ENCODE data around the gene DCPS. TPM values are rescaled to one million over a fixed set of nuclear protein-coding genes. Genes with fewer than 3 reads are reported as not detected.

The DCPS gene
- total RNA-seq, 1 donor from 2014 or later: 11.3 TPM

GRCh38 chr11:126338346-126339055 lies 34.6 kb downstream of the DCPS start:
- H3K27ac Mint-ChIP-seq (ENCODE audit: unreplicated experiment): no peak overlapping the region

GRCh38 chr11:126339073-126339862 lies 35.4 kb downstream of the DCPS start:
- Mint-ChIP-seq H3K4me3 (ENCODE audit: unreplicated experiment) (no peak overlapping the region), H3K4me1 (ENCODE audit: low read depth, unreplicated experiment) (peaks cover 43% of the 10 kb centered on the region), H3K9me3 (ENCODE audit: unreplicated experiment) (peaks cover 3% of the 10 kb centered on the region), H3K27ac (ENCODE audit: unreplicated experiment) (peak overlapping the region; percentile 12), H3K27me3 (ENCODE audit: low read depth, unreplicated experiment) (no peaks in the 10 kb centered on the region), H3K36me3 (ENCODE audit: low read depth, unreplicated experiment) (peaks cover 6% of the 10 kb centered on the region)
- no peaks in the 10 kb centered on the region for H4K20me1 ChIP-seq (ENCODE audit: insufficient read depth, low read length)
- H3K27ac ChIP-seq (ENCODE audit: low read depth, low read length): no peak overlapping the region
- no peak overlapping the region for H3K4me3 ChIP-seq (ENCODE audit: insufficient read depth, low read depth, low read length)
- H3K27me3 ChIP-seq (ENCODE audit: insufficient read depth, low read length): no peaks in the 10 kb centered on the region
- H3K9me3 ChIP-seq (ENCODE audit: insufficient read depth, low read depth, low read length): no peaks in the 10 kb centered on the region
- FAIRE-seq (no peak), DNase-seq (ENCODE audit: low read depth) (no peak)
- H3K36me3 ChIP-seq (ENCODE audit: insufficient read depth, low read length): no peaks in the 10 kb centered on the region
- H3K4me2 ChIP-seq (ENCODE audit: low read length): no peak overlapping the region
- peaks cover 28% of the 10 kb centered on the region for H3K4me1 ChIP-seq (ENCODE audit: insufficient read depth, low read length)
- TF ChIP-seq EZH2 (IDR thresholded peaks at IDR 0.05; ENCODE audit: insufficient read depth, low read length): no peak
- no peak for TF ChIP-seq CTCF (IDR thresholded peaks at IDR 0.05; ENCODE audit: insufficient read depth, low read depth, low read length)
- H3K79me2 ChIP-seq (ENCODE audit: insufficient read depth, low read length): no peaks in the 10 kb centered on the region
- H3K9ac ChIP-seq (ENCODE audit: low read length): no peak overlapping the region
- H2AFZ ChIP-seq (ENCODE audit: low read depth, low read length): no peak overlapping the region

More at GRCh38 chr11:126338346-126339055, 34.6 kb downstream of the DCPS start:
- Histone ChIP-seq H3K79me2 (ENCODE audit: insufficient read depth, low read length) (no peaks in the 10 kb centered on the region), H3K27ac (ENCODE audit: low read depth, low read length) (no peak overlapping the region), H3K4me3 (ENCODE audit: insufficient read depth, low read depth, low read length) (no peak overlapping the region), H3K4me2 (ENCODE audit: low read length) (no peak overlapping the region), H3K27me3 (ENCODE audit: insufficient read depth, low read length) (no peaks in the 10 kb centered on the region), H4K20me1 (ENCODE audit: insufficient read depth, low read length) (no peaks in the 10 kb centered on the region), H3K36me3 (ENCODE audit: insufficient read depth, low read length) (no peaks in the 10 kb centered on the region), H3K9me3 (ENCODE audit: insufficient read depth, low read depth, low read length) (no peaks in the 10 kb centered on the region), H3K9ac (ENCODE audit: low read length) (no peak overlapping the region), H3K4me1 (ENCODE audit: insufficient read depth, low read length) (peaks cover 28% of the 10 kb centered on the region), H2AFZ (ENCODE audit: low read depth, low read length) (no peak overlapping the region)
- Mint-ChIP-seq H3K9me3 (ENCODE audit: unreplicated experiment) (peaks cover 3% of the 10 kb centered on the region), H3K36me3 (ENCODE audit: low read depth, unreplicated experiment) (peaks cover 6% of the 10 kb centered on the region), H3K27me3 (ENCODE audit: low read depth, unreplicated experiment) (no peaks in the 10 kb centered on the region), H3K4me3 (ENCODE audit: unreplicated experiment) (no peak overlapping the region), H3K4me1 (ENCODE audit: low read depth, unreplicated experiment) (peaks cover 47% of the 10 kb centered on the region)
- TF ChIP-seq CTCF (IDR thresholded peaks at IDR 0.05; ENCODE audit: insufficient read depth, low read depth, low read length): no peak
- TF ChIP-seq EZH2 (IDR thresholded peaks at IDR 0.05; ENCODE audit: insufficient read depth, low read length): no peak
- FAIRE-seq: no peak
- no peak for DNase-seq (ENCODE audit: low read depth)

Measured in astrocyte (in vitro differentiated cells and primary cell).